Measurements from ENCODE around the gene FOXD4L4.
"Not testable (repeated sequence)": the region's sequence is repeated elsewhere in the genome, so short reads cannot be mapped to it uniquely, and the experiment has no call there.

Gene FOXD4L4

DNA sequence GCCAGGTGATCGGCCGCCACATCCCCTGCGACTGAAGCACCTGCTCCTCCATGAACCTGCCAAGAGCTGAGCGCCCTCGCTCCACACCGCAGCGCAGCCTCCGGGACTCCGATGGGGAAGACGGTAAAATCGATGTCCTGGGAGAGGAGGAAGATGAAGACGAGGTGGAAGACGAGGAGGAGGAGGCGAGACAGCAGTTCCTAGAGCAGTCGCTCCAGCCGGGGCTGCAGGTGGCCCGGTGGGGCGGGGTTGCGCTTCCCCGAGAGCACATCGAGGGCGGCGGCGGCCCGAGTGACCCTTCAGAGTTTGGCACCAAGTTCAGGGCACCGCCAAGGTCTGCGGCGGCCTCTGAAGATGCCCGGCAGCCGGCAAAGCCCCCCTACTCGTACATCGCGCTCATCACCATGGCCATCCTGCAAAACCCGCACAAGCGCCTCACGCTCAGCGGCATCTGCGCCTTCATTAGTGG is at the start of gene FOXD4L4:
Gene FOXD4L4 (plus strand): TSS at position 51 of the 469 bp plus-strand sequence. CDS start 0 bp downstream, at position 51.
- DNase-seq; H3K27me3 ChIP-seq (replicated peaks); H3K27ac ChIP-seq; in situ Hi-C loops (cut with HindIII; ENCODE audit: low pct_ligation_motif_present, low sequenced_read_pairs); H3K4me3 ChIP-seq (ENCODE audit: low read depth, low read length); H3K36me3 ChIP-seq (replicated peaks): not testable (repeated sequence)

DNA sequence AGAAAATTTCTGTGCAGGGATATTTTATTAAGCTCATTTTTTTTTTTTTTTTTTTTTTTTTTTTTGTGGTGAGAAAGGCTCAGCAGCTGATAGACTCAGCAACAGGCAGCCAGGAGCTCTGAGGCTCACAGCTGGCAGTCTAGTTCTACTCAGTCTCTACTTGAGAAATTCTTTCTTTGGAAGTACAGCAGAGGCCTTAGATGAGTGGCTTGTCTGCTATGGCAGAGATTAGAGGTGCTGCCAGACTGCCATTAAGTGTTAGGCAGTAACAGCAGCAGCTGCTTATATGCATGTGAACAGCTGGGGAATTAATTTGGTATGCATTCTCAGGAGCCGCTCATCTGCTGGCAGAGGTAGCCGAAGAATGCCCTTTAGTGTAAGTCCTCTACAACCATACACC is 33.4 kb upstream of the FOXD4L4 start:
- not testable (repeated sequence) for H3K27ac ChIP-seq

DNA sequence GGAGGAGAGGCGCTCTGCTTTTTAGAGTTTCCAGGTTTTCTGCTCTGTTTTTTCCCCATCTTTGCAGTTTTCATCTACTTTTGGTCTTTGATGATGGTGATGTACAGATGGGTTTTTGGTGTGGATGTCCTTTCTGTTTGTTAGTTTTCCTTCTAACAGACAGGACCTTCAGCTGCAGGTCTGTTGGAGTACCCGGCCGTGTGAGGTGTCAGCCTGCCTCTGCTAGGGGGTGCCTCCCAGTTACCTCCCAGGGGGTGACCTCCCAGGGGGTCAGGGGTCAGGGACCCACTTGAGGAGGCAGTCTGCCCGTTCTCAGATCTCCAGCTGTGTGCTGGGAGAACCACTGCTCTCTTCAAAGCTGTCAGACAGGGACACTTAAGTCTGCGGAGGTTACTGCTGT is 22.5 kb upstream of the FOXD4L4 start:
- H3K27me3 ChIP-seq (replicated peaks); H3K27ac ChIP-seq; DNase-seq; H3K36me3 ChIP-seq (replicated peaks); H3K4me3 ChIP-seq (ENCODE audit: low read depth, low read length); in situ Hi-C loops (cut with HindIII; ENCODE audit: low pct_ligation_motif_present, low sequenced_read_pairs): not testable (repeated sequence)

More for the DNA sequence above, 33.4 kb upstream of the FOXD4L4 start:
- H3K36me3 ChIP-seq (replicated peaks); H3K4me3 ChIP-seq (ENCODE audit: low read depth, low read length); H3K27me3 ChIP-seq (replicated peaks); DNase-seq; in situ Hi-C loops (cut with HindIII; ENCODE audit: low pct_ligation_motif_present, low sequenced_read_pairs): not testable (repeated sequence)

DNA sequence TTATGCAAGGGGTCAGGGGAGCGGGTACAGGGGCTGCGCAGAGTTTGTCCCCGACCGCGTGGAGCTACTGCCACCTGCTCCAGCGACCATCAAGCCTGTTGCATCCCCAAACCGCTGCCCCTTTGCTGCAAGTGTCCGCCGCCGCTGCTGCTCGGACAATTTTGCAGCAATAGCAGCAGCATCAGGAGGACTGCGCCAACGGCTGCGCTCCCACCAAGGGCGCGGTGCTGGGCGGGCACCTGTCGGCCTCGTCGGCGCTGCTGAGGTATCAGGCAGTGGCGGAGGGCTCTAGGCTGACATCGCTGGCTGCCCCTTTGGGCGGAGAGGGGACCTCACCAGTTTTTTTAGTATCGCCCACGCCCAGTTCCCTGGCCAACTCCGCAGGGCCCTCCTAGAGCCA is 1.2 kb downstream of the FOXD4L4 start:
- H3K27ac ChIP-seq; H3K4me3 ChIP-seq (ENCODE audit: low read depth, low read length); in situ Hi-C loops (cut with HindIII; ENCODE audit: low pct_ligation_motif_present, low sequenced_read_pairs); DNase-seq; H3K36me3 ChIP-seq (replicated peaks); H3K27me3 ChIP-seq (replicated peaks): not testable (repeated sequence)
